ENCODE measurements around the gene SPSB1. TPM values are rescaled to one million over a fixed set of nuclear protein-coding genes. Genes with fewer than 3 reads are reported as not detected.

Gene SPSB1
- polyA plus RNA-seq, 1 donor: 9.8 TPM

GRCh38 chr1:9319208-9319788 is 26.6 kb downstream of the SPSB1 start:
- no peak for DNase-seq

- DNase-seq: no peak
Measured at GRCh38 chr1:9319789-9320519, 27.3 kb downstream of the SPSB1 start.

DNA sequence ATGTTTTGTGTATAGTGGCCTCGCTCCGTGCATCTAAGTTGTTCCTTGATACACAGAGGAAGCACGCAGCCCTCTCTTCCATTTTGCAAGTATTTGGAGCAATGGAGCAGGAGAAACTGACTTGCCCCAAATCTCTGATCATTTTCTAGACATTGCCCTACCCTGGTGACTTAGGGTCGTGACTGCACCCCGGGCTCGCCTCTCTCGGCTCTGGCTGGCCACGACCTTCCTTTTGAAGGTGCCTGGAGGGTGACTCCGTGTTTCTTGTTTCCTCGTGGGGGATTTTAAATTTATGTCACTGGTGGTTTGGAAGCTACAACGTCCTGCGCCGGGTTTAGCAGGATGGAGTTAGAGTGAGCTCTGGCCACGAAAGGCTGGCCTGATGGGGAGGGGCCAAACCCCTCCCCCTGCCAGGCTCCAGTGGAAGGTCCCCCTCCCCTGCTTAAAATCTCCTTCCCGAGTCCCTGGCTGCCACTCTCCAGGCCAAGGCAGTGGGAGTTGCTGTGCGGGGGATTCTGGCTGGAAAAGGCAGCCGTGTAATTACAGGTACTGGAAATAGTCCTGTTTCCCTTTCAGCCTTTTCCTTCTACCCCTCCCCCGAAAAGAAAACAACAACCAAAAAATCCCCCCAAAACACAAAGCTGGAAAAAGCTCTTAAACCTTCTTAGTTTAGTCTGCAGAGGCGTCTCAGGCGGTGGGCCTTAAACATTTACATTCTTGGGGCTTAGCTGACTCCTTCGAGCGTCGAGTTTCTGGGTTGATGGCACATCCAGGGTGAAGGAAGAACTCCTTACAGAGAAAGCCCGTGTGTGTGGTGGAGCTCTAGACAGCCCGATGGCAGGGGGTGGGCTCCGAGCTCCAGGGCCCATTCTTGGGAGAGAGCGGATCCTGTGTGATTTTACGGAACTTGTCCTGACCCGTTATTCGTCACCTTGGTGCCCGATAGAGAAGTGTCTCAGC is 28.1 kb downstream of the SPSB1 start:
- no peak for DNase-seq

GRCh38 chr1:9321480-9321849 is 28.8 kb downstream of the SPSB1 start:
- DNase-seq: no peak

DNA sequence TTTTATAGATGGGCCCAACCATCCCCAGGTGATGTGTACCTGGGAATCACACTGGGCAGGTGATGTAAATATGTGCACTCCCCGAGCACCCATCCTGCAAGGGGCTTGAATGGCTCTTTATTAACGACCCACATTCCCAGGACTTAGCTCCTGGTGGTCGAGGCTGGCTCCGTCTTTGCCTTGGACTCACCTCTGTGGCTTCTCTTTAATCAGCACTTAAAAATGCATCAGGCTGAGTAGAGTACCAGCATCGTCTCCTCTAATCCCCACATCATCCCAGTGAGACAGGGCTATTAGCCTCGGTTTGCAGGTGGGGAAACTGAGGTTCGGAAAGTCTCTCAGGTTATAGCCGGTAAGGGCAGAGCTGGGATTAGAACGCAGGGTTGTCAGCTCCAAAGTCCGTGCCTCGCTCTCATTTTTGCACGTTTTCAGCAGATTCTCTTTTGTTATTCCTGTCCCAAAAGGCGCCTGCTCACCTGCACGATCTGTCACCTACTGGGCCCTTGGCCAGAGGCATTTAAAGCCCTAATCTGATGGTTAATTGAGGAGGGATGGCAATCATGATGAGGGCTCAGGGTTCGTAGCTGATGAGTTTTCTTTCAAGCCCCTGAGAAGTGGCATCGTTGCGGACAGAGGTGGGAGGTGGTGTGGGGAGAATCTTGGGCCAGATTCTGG is 29.4 kb downstream of the SPSB1 start:
- no peak for DNase-seq

DNA sequence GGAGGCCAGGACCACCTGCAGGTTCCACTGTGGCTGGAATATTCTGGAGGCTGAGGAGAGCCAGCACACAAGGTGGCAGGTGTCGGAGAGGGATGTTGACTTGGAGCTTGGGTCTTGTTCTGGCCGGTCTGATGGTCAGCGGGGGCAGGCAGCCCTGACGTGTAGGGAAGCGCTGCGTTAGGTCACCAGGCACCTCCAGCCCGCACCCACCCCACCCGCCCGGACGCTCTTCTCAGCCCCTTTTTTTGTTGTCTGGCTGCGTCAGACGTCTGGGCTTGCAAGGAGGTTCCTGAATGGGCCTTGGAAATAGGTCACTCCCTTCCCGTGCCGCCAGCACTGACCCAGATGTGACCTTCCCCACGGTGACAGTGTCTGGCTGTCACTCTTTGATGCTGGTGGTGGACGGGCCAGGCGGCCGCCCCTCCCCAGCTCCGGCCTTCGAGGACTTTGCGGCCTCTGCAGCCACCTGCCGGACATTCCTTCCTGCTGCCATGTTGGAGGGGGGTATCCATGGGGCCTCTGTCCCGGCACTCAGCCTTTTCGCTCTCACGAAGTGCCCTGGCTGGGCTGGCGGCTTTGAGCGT is 30.1 kb downstream of the SPSB1 start:
- DNase-seq: no peak

DNA sequence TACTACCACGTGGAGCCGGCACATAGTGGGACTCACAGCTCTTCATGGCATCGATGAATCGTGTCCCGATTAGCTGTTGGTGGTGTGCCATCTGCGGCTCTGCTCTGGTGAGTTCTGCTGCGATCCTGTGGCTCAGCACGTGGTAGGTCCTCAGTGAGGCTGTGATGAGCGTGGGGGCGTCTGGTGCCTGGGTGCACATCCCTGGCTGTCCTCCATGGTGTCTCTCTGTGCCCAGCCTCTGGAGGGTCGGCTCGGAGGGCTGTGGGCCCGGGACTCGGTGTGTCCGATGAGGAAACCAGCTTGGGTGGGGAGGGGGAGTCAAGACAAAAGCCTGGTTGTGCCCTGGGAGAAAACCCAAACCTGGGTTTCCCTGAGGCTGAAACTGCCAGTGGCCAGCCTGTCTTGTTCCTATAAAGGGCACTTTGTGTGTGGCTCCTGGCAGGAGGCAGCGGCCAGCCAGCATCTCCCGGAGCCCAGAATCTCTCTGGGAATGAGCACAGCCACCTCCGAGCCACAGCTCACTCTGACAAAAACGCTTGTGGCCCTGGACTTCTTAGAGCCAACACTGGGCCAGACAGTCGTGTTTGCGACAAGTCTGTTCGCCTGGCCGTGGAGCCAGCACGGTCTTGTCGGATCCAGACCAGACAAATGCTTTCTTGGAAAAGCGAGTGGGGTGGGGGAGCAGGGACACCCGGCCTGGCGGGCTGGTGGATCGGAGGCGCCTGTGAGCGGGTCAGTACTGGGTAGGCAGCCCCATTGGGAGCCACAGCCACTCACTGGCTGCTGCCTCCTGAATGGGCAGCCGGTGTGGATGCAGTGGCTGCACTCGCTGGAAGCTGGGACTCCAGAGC is 31.8 kb downstream of the SPSB1 start:
- no peak for DNase-seq

DNA sequence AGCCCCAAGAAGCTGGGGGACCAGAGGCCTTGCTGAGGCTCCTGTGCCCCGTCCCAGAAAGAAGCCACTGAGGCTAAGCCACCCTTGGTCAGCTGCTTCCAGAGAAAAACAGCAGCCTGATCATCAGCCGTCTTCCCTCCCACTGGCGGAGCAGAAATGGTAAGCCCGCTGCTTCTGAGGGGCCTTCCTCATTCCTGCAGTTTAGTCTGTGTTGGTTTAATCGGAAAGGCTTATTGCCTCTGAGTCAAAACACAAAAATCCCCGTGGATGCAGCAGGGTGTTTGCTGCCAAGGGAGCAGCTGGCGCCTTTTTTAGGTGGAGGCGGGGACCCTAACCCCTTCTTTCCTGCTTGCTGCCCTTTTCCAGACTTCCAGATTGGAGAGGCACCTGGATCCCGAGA is 33.9 kb downstream of the SPSB1 start:
- no peak for DNase-seq

DNA sequence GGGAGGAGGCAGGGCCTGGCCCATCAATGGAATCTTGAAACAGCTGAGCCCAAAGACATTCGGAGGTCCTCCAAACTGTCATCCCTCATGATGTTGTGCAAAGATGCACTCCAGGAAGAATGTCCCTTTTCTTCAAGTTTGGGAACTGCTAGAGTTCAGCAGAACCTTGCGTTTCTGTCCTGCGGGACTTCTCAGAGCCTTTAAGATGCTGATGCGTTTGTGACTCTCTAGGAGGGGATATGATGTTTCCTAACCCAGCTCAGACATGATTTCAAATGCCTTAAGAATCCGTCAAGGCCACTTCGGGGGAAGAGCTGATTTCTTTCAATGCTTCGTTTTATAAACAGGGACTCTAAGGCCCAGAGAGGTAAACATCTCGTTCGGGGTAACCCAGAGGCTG is 35.5 kb downstream of the SPSB1 start:
- no peak for DNase-seq

GRCh38 chr1:9328715-9329114 is 36.0 kb downstream of the SPSB1 start:
- no peak for DNase-seq

- no peak for DNase-seq
Measured at GRCh38 chr1:9331016-9331415, 38.3 kb downstream of the SPSB1 start.

DNA sequence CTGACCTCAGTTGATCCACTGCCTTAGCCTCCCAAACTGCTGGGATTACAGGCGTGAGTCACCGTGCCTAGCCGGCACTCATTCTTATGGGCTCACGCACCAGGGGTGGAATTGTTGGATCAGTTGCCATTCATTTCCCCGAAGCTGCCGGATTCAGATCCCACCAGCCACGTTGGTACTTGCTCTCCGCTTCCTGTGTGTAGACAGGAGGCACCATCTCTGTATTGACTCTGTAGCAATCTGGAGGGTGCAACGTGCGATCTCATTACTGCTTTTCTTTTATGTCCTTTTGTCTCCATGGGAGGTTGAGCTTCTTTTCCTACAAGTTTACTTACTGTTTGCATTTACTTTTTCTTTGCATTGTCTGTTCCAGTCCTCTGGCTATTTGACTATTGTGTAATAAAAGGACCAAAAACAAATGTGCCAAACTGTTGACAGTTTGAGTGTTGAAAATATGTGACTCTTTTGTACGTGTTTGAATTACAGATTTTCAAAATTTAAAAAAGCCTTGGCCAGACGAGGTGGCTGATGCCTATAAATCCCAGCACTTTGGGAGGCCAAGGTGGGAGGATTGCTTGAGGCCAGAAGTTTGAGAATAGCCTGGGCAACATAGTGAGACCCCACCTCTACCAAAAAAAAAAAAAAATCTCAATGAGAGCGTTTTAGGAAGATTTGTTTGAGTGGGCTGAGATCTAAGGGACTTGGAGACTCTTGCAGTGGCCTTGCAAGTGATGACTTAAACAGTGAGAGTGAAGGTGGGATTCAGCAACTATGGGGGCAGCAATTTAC is 39.1 kb downstream of the SPSB1 start:
- no peak for DNase-seq

DNA sequence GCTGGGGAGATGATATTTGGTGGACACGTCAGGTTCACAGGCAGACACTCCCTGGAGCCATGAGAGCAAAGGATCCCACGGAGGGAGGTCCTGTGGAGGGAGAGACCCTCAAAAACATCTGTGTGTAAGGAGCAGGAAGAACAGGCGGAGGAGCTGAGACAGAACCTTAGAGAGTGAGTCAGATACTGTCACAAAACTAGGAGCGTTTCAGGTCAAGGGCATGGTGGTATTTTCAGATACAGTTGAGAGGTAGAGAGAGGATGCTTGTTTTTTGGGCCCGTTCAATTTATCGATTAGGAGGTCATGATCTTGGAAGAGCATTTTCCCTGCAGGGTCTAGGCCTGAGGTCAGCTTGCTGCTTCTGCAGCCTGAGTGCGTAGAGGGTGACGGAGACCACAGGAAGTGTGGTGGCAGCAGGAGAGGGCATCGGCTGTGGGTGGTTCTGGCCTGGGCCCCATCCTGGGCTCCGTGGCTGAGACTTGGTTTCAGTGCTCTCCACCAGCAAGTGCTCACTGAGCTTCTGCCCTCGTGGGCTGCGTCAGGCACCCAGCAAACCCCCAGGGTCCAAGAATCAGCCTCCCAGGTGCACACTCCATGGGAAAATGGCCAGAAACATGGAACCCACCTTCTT is 39.9 kb downstream of the SPSB1 start:
- no peak for DNase-seq

- no peak for DNase-seq
Measured at GRCh38 chr1:9338397-9339246, 45.9 kb downstream of the SPSB1 start.

GRCh38 chr1:9340172-9340854 is 47.6 kb downstream of the SPSB1 start:
- DNase-seq: no peak

DNA sequence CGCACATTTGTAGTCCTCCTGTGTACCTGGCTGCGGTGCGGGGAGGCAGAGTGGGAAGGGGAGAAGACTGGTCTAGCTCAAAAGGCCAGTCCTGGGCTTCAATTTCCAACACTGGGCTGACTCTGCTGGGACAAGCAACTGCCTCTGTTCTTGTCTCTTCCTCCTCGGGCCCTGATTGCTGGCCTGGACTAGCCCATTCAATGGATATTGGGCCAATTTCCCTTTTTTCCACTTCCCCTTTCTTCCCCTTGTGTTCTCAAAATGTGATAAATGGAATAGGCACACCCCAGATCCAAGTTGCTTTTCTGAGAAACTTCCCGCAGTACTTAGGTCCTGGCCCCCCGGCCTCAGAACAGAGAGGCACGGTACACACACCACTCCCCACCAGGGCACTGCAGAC is 48.2 kb downstream of the SPSB1 start:
- no peak for DNase-seq

DNA sequence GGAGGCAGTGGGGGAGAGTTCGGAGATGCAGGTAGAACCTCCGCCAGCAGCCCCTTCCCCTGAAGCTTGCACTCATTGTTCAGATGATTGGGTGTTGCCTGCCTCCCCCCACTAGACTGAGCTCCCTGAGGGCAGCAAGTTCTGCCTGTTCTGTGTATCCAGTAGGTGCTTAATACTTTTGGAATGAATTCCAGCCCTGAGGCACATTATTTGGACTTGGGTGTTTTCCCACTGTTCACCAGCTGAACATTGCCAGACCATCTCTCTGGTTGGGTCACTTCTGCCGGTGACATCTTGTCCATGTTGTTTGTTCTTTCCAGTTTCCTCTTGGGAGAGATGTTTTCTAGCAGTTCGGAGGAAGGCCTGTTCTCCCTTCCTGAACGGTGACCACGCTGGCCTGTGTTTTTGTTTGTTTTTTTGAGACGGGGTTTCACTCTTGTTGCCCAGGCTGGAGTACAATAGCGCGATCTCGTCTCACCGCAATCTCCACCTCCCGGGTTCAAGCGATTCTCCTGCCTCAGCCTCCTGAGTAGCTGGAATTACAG is 48.7 kb downstream of the SPSB1 start:
- DNase-seq: no peak

- no peak for DNase-seq
Measured at GRCh38 chr1:9343269-9343668, 50.6 kb downstream of the SPSB1 start.

Measured in left kidney (tissue), 2 donors.